GM12878 (cell line): Measurements from ENCODE around the gene TRMT44. TPM values are rescaled to one million over a fixed set of nuclear protein-coding genes. Genes with fewer than 3 reads are reported as not detected.
A peak's percentile ranks its signal among the peaks of the same experiment; 100 is the strongest.

ENCODE experiments used
- ATAC-seq: fragments of 200-7000 bp; cut with Tn5 transposase; 3 replicates; pipeline ENCODE4 v1.9.1; 2020; ENCODE audit warnings: mild to moderate bottlenecking, moderate library complexity
- BruUV-seq: library from RNA; stranded (reverse); fragments of 400-500 nt; replicated peaks from 2 replicates; lab custom pipeline; 2021; lab: Mats Ljungman, UMichigan
- CTCF ChIA-PET: fragments of 300-600 bp; sonication (Branson Sonifier 250); formaldehyde crosslinking; extraction: SDS; loops from one replicate; lab custom pipeline; 2021; ENCODE audit warnings: inconsistent platforms; lab: Yijun Ruan, JAX
- POLR2A ChIA-PET: fragments of 350-600 bp; formaldehyde crosslinking; extraction: SDS; loops from one replicate; lab custom pipeline; 2021; ENCODE audit warnings: inconsistent platforms; lab: Charles Lee
- RAD21 ChIA-PET: fragments of 300-600 bp; sonication (Branson Sonifier 250); formaldehyde crosslinking; loops from one replicate; lab custom pipeline; 2023; ENCODE audit warnings: antibody characterized with exemption; ENCODE audit not compliant: unreplicated experiment; lab: Charles Lee
- SMC1A ChIA-PET: fragments of 300-600 bp; sonication (Branson Sonifier 250); formaldehyde crosslinking; loops from one replicate; lab custom pipeline; 2023; ENCODE audit not compliant: unreplicated experiment, uncharacterized antibody; lab: Charles Lee
- DNase-seq: peaks from one replicate; pipeline ENCODE4 v3.0.0-alpha.2; 2011; ENCODE audit warnings: low read depth, low spot score
- FAIRE-seq: peaks from 3 replicates; lab custom pipeline; 2011; peaks lifted over from hg19 to GRCh38; lab: Jason Lieb, UNC
- H2AFZ ChIP-seq: 2 replicates; pipeline ENCODE4 v1.6.0; 2011; ENCODE audit warnings: low read depth, low read length, control low read depth; ENCODE audit not compliant: control insufficient read depth
- H3K27ac ChIP-seq: 2 replicates; pipeline ENCODE4 v1.5.1; 2011; ENCODE audit warnings: control low read depth; ENCODE audit not compliant: control insufficient read depth, insufficient read depth
- H3K27me3 ChIP-seq, 2 experiments: replicated peaks in 1 of 2; 2 replicates each; pipeline versions ENCODE4 v1.6.0 to v1.6.1; 2011; ENCODE audit warnings: low read length in 1 of 2; ENCODE audit not compliant: control insufficient read depth in 2 of 2, insufficient read depth in 2 of 2
- H3K36me3 ChIP-seq, 2 experiments: 2 replicates each; pipeline ENCODE4 v1.5.1; 2011; ENCODE audit warnings: low read length in 1 of 2; ENCODE audit not compliant: control insufficient read depth in 2 of 2, insufficient read depth in 2 of 2
- H3K4me1 ChIP-seq: 2 replicates; pipeline ENCODE4 v1.6.1; 2011; ENCODE audit warnings: mild to moderate bottlenecking, low read length, moderate library complexity, mixed read lengths; ENCODE audit not compliant: control insufficient read depth, insufficient read depth
- H3K4me2 ChIP-seq: 2 replicates; pipeline ENCODE4 v1.6.0; 2011; ENCODE audit warnings: control low read depth; ENCODE audit not compliant: control insufficient read depth, insufficient read depth
- H3K4me3 ChIP-seq: fragments of 200-600 bp; sonication (generic); 2 replicates; pipeline ENCODE4 v1.5.1; 2016
- H3K79me2 ChIP-seq: 2 replicates; pipeline ENCODE4 v1.6.0; 2011; ENCODE audit warnings: low read length; ENCODE audit not compliant: control insufficient read depth, insufficient read depth
- H3K9ac ChIP-seq: 2 replicates; pipeline ENCODE4 v1.8.0; 2011; ENCODE audit warnings: low read length, control low read depth, mixed read lengths; ENCODE audit not compliant: control insufficient read depth, insufficient read depth
- H3K9me3 ChIP-seq: replicated peaks from 3 replicates; pipeline ENCODE4 v1.5.1; 2011; ENCODE audit warnings: mild to moderate bottlenecking, low read length; ENCODE audit not compliant: control insufficient read depth, insufficient read depth
- H4K20me1 ChIP-seq: 2 replicates; pipeline ENCODE4 v1.6.0; 2011; ENCODE audit not compliant: control insufficient read depth, insufficient read depth
- ATF2 ChIP-seq: IDR thresholded peaks from 2 replicates; pipeline ENCODE4 v1.6.1; 2012; ENCODE audit warnings: low read length, inconsistent platforms
- ATF7 ChIP-seq: fragments of 450-650 bp; IDR thresholded peaks from 2 replicates; pipeline ENCODE4 v1.6.1; 2016; ENCODE audit warnings: low read depth, mild to moderate bottlenecking
- BACH1 ChIP-seq: fragments of 450-650 bp; IDR thresholded peaks from 2 replicates; pipeline ENCODE4 v1.6.1; 2017; ENCODE audit warnings: mild to moderate bottlenecking, borderline replicate concordance
- BCL11A ChIP-seq: IDR thresholded peaks from 2 replicates; pipeline ENCODE4 v1.6.1; 2011; ENCODE audit warnings: low read depth, low read length
- BHLHE40 ChIP-seq, 2 experiments: fragments of 450-650 bp in 1 of 2; IDR thresholded peaks; 2 replicates each; pipeline ENCODE4 v1.6.1; 2011 to 2017; ENCODE audit warnings: low read depth in 2 of 2, borderline replicate concordance in 1 of 2, improper control_type of control experiment in 1 of 2, low read length in 1 of 2, mild to moderate bottlenecking in 1 of 2
- BMI1 ChIP-seq: fragments of 450-650 bp; IDR thresholded peaks from 2 replicates; pipeline ENCODE4 v1.6.1; 2016; ENCODE audit warnings: mild to moderate bottlenecking, moderate library complexity, borderline replicate concordance
- CBFB ChIP-seq: IDR thresholded peaks from 2 replicates; pipeline ENCODE4 v1.6.1; 2016; ENCODE audit warnings: antibody characterized with exemption, low read depth
- CREB1 ChIP-seq: IDR thresholded peaks from 2 replicates; pipeline ENCODE4 v1.6.1; 2012; ENCODE audit warnings: low read depth, mild to moderate bottlenecking, inconsistent platforms
- DPF2 ChIP-seq: fragments of 450-650 bp; IDR thresholded peaks from 2 replicates; pipeline ENCODE4 v1.6.1; 2017; ENCODE audit warnings: mild to moderate bottlenecking
- EGR1 ChIP-seq, 2 experiments: IDR thresholded peaks; 1 replicate in 1 of 2; 2 replicates in 1 of 2; pipeline ENCODE4 v1.6.1; 2011 to 2012; ENCODE audit warnings: low read depth in 2 of 2, low read length in 2 of 2, borderline replicate concordance in 1 of 2, mild to moderate bottlenecking in 1 of 2, moderate library complexity in 1 of 2
- JUNB ChIP-seq: IDR thresholded peaks from 2 replicates; pipeline ENCODE4 v1.6.1; 2016; ENCODE audit warnings: antibody characterized with exemption, mild to moderate bottlenecking
- MEF2B ChIP-seq: fragments of 450-650 bp; IDR thresholded peaks from 2 replicates; pipeline ENCODE4 v1.6.1; 2018; ENCODE audit warnings: mild to moderate bottlenecking, moderate library complexity; ENCODE audit not compliant: partially characterized antibody, poor library complexity, severe bottlenecking
- NFIC ChIP-seq: IDR thresholded peaks from 2 replicates; pipeline ENCODE4 v1.6.1; 2012; ENCODE audit warnings: low read depth, mild to moderate bottlenecking, inconsistent platforms, low read length, moderate library complexity
- NFYA ChIP-seq: IDR thresholded peaks from 2 replicates; pipeline ENCODE4 v1.6.1; 2011; ENCODE audit warnings: low read depth, mild to moderate bottlenecking, low read length, improper control_type of control experiment, borderline replicate concordance
- PML ChIP-seq: IDR thresholded peaks from 2 replicates; pipeline ENCODE4 v1.6.1; 2012; ENCODE audit warnings: low read length, inconsistent platforms
- RAD51 ChIP-seq: fragments of 450-650 bp; IDR thresholded peaks from 2 replicates; pipeline ENCODE4 v1.6.1; 2016; ENCODE audit warnings: moderate library complexity, mild to moderate bottlenecking, inconsistent platforms
- RELB ChIP-seq: fragments of 450-650 bp; IDR thresholded peaks from 2 replicates; pipeline ENCODE4 v1.6.1; 2017; ENCODE audit warnings: low read depth, mild to moderate bottlenecking, moderate library complexity
- RUNX3 ChIP-seq: IDR thresholded peaks from 2 replicates; pipeline ENCODE4 v1.6.1; 2012; ENCODE audit warnings: low read length, inconsistent platforms
- ZBED1 ChIP-seq: IDR thresholded peaks from 2 replicates; pipeline ENCODE4 v1.6.1; 2016; ENCODE audit warnings: borderline replicate concordance
- WGBS: methylation state at CpG from one replicate; pipeline ENCODE4 v1.1.6; 2016; ENCODE audit warnings: low lambda C conversion rate; ENCODE audit not compliant: insufficient replicate concordance, insufficient coverage; ENCODE audit errors: missing lambda C conversion rate; 5-methylcytosine and 5-hydroxymethylcytosine counted together
- in situ Hi-C: fragments of 300-500 bp; cut with MboI; formaldehyde crosslinking; loops from 9 replicates; pipeline ENCODE4 v1.14.3; 2018; ENCODE audit warnings: mixed read lengths
- intact Hi-C: fragments of 100-400 bp; cut with micrococcal nuclease; formaldehyde crosslinking; loops from one replicate; pipeline ENCODE4 v1.14.2; 2022; ENCODE audit not compliant: unreplicated experiment
- polyA plus RNA-seq, 11 experiments: library from polyadenylated mRNA; depleted of rRNA in 4 of 11; unstranded in 6 of 11; stranded (reverse) in 5 of 11; fragments of >200 nt; fragmentation: Nextera tagmentation in 4 of 11; fragmentation: Illumina TruSeq in 1 of 11; extraction: Ambion mirVana in 4 of 11; extraction: Trizol in 1 of 11; gene quantifications; 1 replicate in 1 of 11; 2 replicates in 10 of 11; pipeline versions ENCODE4 v1.2.1 to v1.2.3, GENCODE V29; 2011 to 2016; ENCODE audit warnings: inconsistent platforms in 2 of 11, missing spikeins in 2 of 11, low read depth in 1 of 11
- total RNA-seq, 4 experiments: library from RNA; depleted of rRNA in 3 of 4; stranded (reverse); fragments of >200 nt in 3 of 4; fragmentation: Illumina TruSeq in 1 of 4; extraction: Trizol in 1 of 4; gene quantifications; 2 replicates each; pipeline versions ENCODE4 v1.2.1 to v1.2.3, GENCODE V29; 2013 to 2021

The TRMT44 gene
- total and polyA plus RNA-seq, 10 of the 15 experiments (the other 5 are each of a cell fraction or from before 2014, with no cell fraction given): 1.3 to 18.5 (median 10.1) TPM

- Histone ChIP-seq H4K20me1 (no peaks in the 10 kb centered on the region), H3K79me2 (no peaks in the 10 kb centered on the region), H2AFZ (no peak overlapping the region), H3K9ac (no peak overlapping the region), H3K4me2 (peak overlapping the region; percentile 7; the same call in 1 of the 2 replicates), H3K4me3 (no peak overlapping the region), H3K36me3 (peaks cover 3 to 6% of the 10 kb centered on the region in 2 experiments), H3K27ac (peak overlapping the region; percentile 32), H3K27me3 (no peaks in the 10 kb centered on the region), H3K4me1 (peaks cover 14% of the 10 kb centered on the region), H3K9me3 (no peaks in the 10 kb centered on the region)
- DNase-seq (peak; percentile 37), ATAC-seq (peak; percentile 97), FAIRE-seq (peak; percentile 89)
- BruUV-seq: no TSS peak
- in situ Hi-C loops (no loop called here), intact Hi-C loops (no loop called here)
- ChIA-PET POLR2A (interaction anchor here (0.9 to 1.6 kb wide), 3 partner anchors 16 to 26 kb away, joined by 3 to 7 read pairs (median 5); partner anchors contain the start of genes ACOX3 and TRMT44), RAD21 (interaction anchor here (1.2 to 2.6 kb wide), 5 partner anchors 9 to 243 kb away, joined by 3 to 9 read pairs (median 5); no protein-coding TSS in a partner anchor), SMC1A (interaction anchor here (0.5 to 1.9 kb wide), 5 partner anchors 9 to 120 kb away, joined by 3 to 9 read pairs (median 7); no protein-coding TSS in a partner anchor), CTCF (interaction anchor here (0.6 to 2.0 kb wide), 4 partner anchors 16 to 243 kb away, joined by 3 to 13 read pairs (median 4); no protein-coding TSS in a partner anchor)
- 33% methylated on average over 12 of the region's 12 CpGs for WGBS
- peak in 1 of 2 experiments; percentile 41; a peak in 1 of 3 replicates for TF ChIP-seq EGR1 (IDR thresholded peaks at IDR 0.05; ENCODE audit: borderline replicate concordance in 1 of 2, low read depth in 2 of 2, low read length in 2 of 2)
- peak; percentile 23 for TF ChIP-seq MEF2B
- TF ChIP-seq RAD51: peak; percentile 46; the same call in 1 of the 2 replicates
- TF ChIP-seq BACH1: peak; percentile 97
- peak; percentile 50; the same call in 1 of the 2 replicates for TF ChIP-seq DPF2
- TF ChIP-seq BMI1: 0 out of 2 replicates have a peak, but pooled peaks have one; percentile 31
- 0 out of 2 replicates have a peak, but pooled peaks have one; percentile 23 for TF ChIP-seq CBFB
- TF ChIP-seq BCL11A: peak; percentile 65; the same call in 1 of the 2 replicates
- TF ChIP-seq ATF7: peak; percentile 83
- TF ChIP-seq CREB1: peak; percentile 86
- TF ChIP-seq NFYA: no peak
- peak; percentile 66 for TF ChIP-seq ATF2
- peak; percentile 46; the same call in 1 of the 2 replicates for TF ChIP-seq NFIC
- no peak for TF ChIP-seq ZBED1
- peak; percentile 71 to 88 for TF ChIP-seq BHLHE40 (IDR thresholded peaks at IDR 0.05; ENCODE audit: borderline replicate concordance in 1 of 2, low read depth in 2 of 2, low read length in 1 of 2)
- TF ChIP-seq RELB: peak; percentile 53; the same call in 1 of the 2 replicates
- TF ChIP-seq JUNB: peak; percentile 52; the same call in 1 of the 2 replicates
- no peak for TF ChIP-seq PML
- peak; percentile 78 for TF ChIP-seq RUNX3
Measured at GRCh38 chr4:8419222-8420041, 21.1 kb upstream of the TRMT44 start.
